Measurements from ENCODE around the gene TRAPPC1.

The TRAPPC1 gene

GRCh38 chr17:7940034-7940433 lies 8.3 kb upstream of the TRAPPC1 start:
- no peak for DNase-seq

GRCh38 chr17:7935859-7936258 lies 4.1 kb upstream of the TRAPPC1 start:
- no peak for DNase-seq

GRCh38 chr17:7932949-7933348 lies 1.2 kb upstream of the TRAPPC1 start:
- peak; percentile 52 for DNase-seq

GRCh38 chr17:7932483-7932891 lies 741 bp upstream of the TRAPPC1 start:
- peak; percentile 46 for DNase-seq

- no peak for DNase-seq
Measured at GRCh38 chr17:7930841-7931631, 710 bp downstream of the TRAPPC1 start.

GRCh38 chr17:7929158-7930023 lies 2.4 kb downstream of the TRAPPC1 start, which contains the start of gene KCNAB3:
KCNAB3 (minus strand) TSS chr17:7929856; CDS start chr17:7929435, 421 bp downstream.
- peak; percentile 65 for DNase-seq

GRCh38 chr17:7927596-7927995 lies 4.2 kb downstream of the TRAPPC1 start:
- DNase-seq = no peak

GRCh38 chr17:7922845-7923628 lies 8.7 kb downstream of the TRAPPC1 start:
- DNase-seq = peak; percentile 77

GRCh38 chr17:7922269-7922844 lies 9.4 kb downstream of the TRAPPC1 start:
- no peak for DNase-seq

- no peak for DNase-seq
Measured at GRCh38 chr17:7916808-7917207, 14.9 kb downstream of the TRAPPC1 start.

- DNase-seq = no peak
Measured at GRCh38 chr17:7916385-7916682, 15.4 kb downstream of the TRAPPC1 start.

GRCh38 chr17:7915611-7916384 lies 15.9 kb downstream of the TRAPPC1 start, which contains the start of gene RNF227:
RNF227 (minus strand) TSS chr17:7916289; CDS start chr17:7916195, 94 bp downstream.
- peak; percentile 89 for DNase-seq

- no peak for DNase-seq
Measured at GRCh38 chr17:7915179-7915610, 16.6 kb downstream of the TRAPPC1 start.

GRCh38 chr17:7912927-7913524 lies 18.7 kb downstream of the TRAPPC1 start:
- peak; percentile 77 for DNase-seq

- no peak for DNase-seq
Measured at GRCh38 chr17:7911116-7911515, 20.6 kb downstream of the TRAPPC1 start.

- DNase-seq = no peak
Measured at GRCh38 chr17:7910711-7911110, 21.0 kb downstream of the TRAPPC1 start.

GRCh38 chr17:7910281-7910680 lies 21.5 kb downstream of the TRAPPC1 start:
- DNase-seq = no peak

- DNase-seq = no peak
Measured at GRCh38 chr17:7909089-7909488, 22.7 kb downstream of the TRAPPC1 start.

- DNase-seq = no peak
Measured at GRCh38 chr17:7903154-7904103, 28.3 kb downstream of the TRAPPC1 start.

- no peak for DNase-seq
Measured at GRCh38 chr17:7897773-7898172, 34.0 kb downstream of the TRAPPC1 start.
